ENCODE data around the gene OR10V1. TPM values are rescaled to one million over a fixed set of nuclear protein-coding genes. Genes with fewer than 3 reads are reported as not detected.

The OR10V1 gene
- total and polyA plus RNA-seq, 2 experiments from 2014 or later = not detected

DNA sequence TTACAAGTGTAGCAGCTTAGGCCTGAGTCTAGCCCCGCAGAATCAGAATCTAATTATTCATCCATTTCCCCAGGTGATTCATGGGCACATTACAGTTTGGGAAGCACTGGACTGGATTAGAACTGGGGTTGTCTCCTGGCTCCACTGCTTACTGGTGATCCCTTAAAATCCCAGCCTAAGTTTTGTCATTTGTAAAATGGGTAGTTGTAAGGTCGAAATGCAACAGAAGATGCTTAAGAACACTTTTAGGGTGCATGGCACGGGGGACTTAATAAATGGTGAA, 42.9 kb upstream of the OR10V1 start (continued):
- TF ChIP-seq, protein P1, sequence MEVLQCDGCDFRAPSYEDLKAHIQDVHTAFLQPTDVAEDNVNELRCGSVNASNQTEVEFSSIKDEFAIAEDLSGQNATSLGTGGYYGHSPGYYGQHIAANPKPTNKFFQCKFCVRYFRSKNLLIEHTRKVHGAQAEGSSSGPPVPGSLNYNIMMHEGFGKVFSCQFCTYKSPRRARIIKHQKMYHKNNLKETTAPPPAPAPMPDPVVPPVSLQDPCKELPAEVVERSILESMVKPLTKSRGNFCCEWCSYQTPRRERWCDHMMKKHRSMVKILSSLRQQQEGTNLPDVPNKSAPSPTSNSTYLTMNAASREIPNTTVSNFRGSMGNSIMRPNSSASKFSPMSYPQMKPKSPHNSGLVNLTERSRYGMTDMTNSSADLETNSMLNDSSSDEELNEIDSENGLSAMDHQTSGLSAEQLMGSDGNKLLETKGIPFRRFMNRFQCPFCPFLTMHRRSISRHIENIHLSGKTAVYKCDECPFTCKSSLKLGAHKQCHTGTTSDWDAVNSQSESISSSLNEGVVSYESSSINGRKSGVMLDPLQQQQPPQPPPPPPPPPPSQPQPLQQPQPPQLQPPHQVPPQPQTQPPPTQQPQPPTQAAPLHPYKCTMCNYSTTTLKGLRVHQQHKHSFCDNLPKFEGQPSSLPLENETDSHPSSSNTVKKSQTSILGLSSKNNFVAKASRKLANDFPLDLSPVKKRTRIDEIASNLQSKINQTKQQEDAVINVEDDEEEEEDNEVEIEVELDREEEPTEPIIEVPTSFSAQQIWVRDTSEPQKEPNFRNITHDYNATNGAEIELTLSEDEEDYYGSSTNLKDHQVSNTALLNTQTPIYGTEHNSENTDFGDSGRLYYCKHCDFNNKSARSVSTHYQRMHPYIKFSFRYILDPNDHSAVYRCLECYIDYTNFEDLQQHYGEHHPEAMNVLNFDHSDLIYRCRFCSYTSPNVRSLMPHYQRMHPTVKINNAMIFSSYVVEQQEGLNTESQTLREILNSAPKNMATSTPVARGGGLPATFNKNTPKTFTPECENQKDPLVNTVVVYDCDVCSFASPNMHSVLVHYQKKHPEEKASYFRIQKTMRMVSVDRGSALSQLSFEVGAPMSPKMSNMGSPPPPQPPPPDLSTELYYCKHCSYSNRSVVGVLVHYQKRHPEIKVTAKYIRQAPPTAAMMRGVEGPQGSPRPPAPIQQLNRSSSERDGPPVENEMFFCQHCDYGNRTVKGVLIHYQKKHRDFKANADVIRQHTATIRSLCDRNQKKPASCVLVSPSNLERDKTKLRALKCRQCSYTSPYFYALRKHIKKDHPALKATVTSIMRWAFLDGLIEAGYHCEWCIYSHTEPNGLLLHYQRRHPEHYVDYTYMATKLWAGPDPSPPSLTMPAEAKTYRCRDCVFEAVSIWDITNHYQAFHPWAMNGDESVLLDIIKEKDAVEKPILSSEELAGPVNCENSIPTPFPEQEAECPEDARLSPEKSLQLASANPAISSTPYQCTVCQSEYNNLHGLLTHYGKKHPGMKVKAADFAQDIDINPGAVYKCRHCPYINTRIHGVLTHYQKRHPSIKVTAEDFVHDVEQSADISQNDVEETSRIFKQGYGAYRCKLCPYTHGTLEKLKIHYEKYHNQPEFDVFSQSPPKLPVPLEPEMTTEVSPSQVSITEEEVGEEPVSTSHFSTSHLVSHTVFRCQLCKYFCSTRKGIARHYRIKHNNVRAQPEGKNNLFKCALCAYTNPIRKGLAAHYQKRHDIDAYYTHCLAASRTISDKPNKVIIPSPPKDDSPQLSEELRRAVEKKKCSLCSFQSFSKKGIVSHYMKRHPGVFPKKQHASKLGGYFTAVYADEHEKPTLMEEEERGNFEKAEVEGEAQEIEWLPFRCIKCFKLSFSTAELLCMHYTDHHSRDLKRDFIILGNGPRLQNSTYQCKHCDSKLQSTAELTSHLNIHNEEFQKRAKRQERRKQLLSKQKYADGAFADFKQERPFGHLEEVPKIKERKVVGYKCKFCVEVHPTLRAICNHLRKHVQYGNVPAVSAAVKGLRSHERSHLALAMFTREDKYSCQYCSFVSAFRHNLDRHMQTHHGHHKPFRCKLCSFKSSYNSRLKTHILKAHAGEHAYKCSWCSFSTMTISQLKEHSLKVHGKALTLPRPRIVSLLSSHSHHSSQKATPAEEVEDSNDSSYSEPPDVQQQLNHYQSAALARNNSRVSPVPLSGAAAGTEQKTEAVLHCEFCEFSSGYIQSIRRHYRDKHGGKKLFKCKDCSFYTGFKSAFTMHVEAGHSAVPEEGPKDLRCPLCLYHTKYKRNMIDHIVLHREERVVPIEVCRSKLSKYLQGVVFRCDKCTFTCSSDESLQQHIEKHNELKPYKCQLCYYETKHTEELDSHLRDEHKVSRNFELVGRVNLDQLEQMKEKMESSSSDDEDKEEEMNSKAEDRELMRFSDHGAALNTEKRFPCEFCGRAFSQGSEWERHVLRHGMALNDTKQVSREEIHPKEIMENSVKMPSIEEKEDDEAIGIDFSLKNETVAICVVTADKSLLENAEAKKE (CRISPR knock-in tag; IDR thresholded peaks at IDR 0.05) = no peak
- TF ChIP-seq CTCF (conservative IDR thresholded peaks at IDR 0.05; ENCODE audit: low read depth in 2 of 2) (no peak), JUNB (IDR thresholded peaks at IDR 0.05; ENCODE audit: unreplicated experiment) (no peak)

DNA sequence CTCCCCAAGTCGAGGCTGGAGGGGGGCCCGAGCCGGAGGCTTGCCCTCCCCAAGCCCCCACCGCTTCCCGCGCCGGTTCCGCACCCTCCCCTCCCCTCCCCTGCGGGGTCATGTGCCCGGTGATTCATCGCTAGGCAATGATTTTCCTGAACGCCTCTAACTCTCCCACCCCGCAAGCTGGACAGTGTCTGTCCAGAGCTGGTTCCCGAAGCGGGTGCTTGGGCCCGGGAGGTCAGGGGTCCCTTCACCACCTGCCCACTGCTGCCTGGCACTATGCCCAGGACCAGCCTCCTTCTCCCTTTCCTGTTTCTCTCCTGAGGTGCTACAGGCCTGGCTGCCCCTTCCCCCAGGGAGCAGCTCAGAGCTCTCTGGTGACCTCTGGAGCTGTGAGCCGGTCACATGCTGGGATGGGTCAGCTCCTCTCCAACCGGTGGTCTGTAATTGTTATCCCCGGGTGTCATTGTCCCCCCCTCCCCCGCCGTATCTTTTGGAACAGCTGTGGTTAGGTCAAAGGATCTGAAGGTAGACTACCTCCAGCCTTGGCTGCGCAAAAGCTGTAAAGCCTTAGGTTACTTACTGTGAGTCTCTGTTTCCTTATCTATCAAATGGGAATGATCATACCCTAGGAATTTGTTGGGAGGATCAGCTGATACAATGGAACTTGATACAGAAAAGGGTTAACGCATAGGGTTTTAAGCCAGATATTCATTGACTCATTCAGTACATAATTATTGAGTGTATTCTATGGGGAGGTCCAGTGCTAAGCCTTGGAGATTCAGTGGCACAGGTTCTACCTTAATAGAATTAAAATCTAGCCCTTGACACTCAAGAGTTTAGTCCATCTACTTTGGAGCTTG, 42.3 kb upstream of the OR10V1 start:
- peak in 1 of 2 experiments; percentile 29; a peak in 1 of 4 replicates for TF ChIP-seq CTCF (conservative IDR thresholded peaks at IDR 0.05; ENCODE audit: low read depth in 2 of 2)
- TF ChIP-seq NANOG (IDR thresholded peaks at IDR 0.05; ENCODE audit: borderline replicate concordance) = no peak
- TF ChIP-seq STAT1 (IDR thresholded peaks at IDR 0.05; ENCODE audit: unreplicated experiment) = no peak
- H2AFZ ChIP-seq = peak overlapping the region; percentile 69
- H3K27me3 Mint-ChIP-seq (ENCODE audit: insufficient read depth, low read depth, poor library complexity) = peaks cover 17% of the 10 kb centered on the region

More for the DNA sequence above, 42.3 kb upstream of the OR10V1 start:
- H3K79me2 ChIP-seq (replicated peaks; ENCODE audit: insufficient read depth) = peaks cover 53% of the 10 kb centered on the region
- peaks cover 10% of the 10 kb centered on the region; the same call in 1 of the 2 replicates for H3F3A ChIP-seq (replicated peaks; ENCODE audit: low read depth)
- H3K4me1 Mint-ChIP-seq = peaks cover 30% of the 10 kb centered on the region
- peak overlapping the region; percentile 92 for H3K4me3 Mint-ChIP-seq
- no peaks in the 10 kb centered on the region for H3K27me3 ChIP-seq (ENCODE audit: insufficient read depth)
- H3K4me3 ChIP-seq = peak overlapping the region; percentile 99
- H4K20me1 ChIP-seq (replicated peaks; ENCODE audit: insufficient read depth) = peaks cover 26% of the 10 kb centered on the region
- peaks cover 4% of the 10 kb centered on the region; the same call in 2 of the 3 replicates for H3K36me3 Mint-ChIP-seq (ENCODE audit: low read depth)
- peak; percentile 65 for ATAC-seq
- DNase-seq (ENCODE audit: low spot score) = peak; percentile 70
- peaks cover 16% of the 10 kb centered on the region for H3K4me1 ChIP-seq (ENCODE audit: insufficient read depth)
- H3K4me2 ChIP-seq = peak overlapping the region; percentile 95
- H3K9me3 Mint-ChIP-seq = no peaks in the 10 kb centered on the region
- peak overlapping the region; percentile 59; the same call in 1 of the 2 replicates for H3K27ac ChIP-seq (ENCODE audit: low read depth)
- H3K36me3 ChIP-seq (ENCODE audit: insufficient read depth) = no peaks in the 10 kb centered on the region
- peak overlapping the region; percentile 93 for H3K27ac Mint-ChIP-seq
- no peaks in the 10 kb centered on the region for H3K9me2 ChIP-seq (ENCODE audit: insufficient read depth)
